ENCODE measurements around the gene UBE2F.

UBE2F gene

GRCh38 chr2:237927135-237927534 is 39.7 kb upstream of the UBE2F start:
- Histone ChIP-seq H3K4me2 (ENCODE audit: low read length) (no peak overlapping the region), H3K27me3 (ENCODE audit: control insufficient read depth, insufficient read depth, low read length) (no peaks in the 10 kb centered on the region), H3K27ac (no peak overlapping the region), H3K9ac (no peak overlapping the region), H3K4me3 (ENCODE audit: low read depth, low read length) (no peak overlapping the region), H3K4me1 (peaks cover 10% of the 10 kb centered on the region), H3K9me3 (ENCODE audit: control insufficient read depth, low read length) (no peaks in the 10 kb centered on the region), H2AFZ (no peak overlapping the region), H3K79me2 (no peaks in the 10 kb centered on the region), H3K36me3 (ENCODE audit: control insufficient read depth, insufficient read depth, low read length) (no peaks in the 10 kb centered on the region)
- TF ChIP-seq CTCF (IDR thresholded peaks at IDR 0.05), result no peak

GRCh38 chr2:237927986-237928385 is 38.8 kb upstream of the UBE2F start:
- H3K79me2 ChIP-seq, result no peaks in the 10 kb centered on the region
- no peaks in the 10 kb centered on the region for H3K36me3 ChIP-seq (ENCODE audit: control insufficient read depth, insufficient read depth, low read length)

GRCh38 chr2:237929979-237930378 is 36.8 kb upstream of the UBE2F start:
- no peak for TF ChIP-seq CTCF (IDR thresholded peaks at IDR 0.05)
- Histone ChIP-seq H3K4me1 (peaks cover 6% of the 10 kb centered on the region), H3K9me3 (ENCODE audit: control insufficient read depth, low read length) (no peaks in the 10 kb centered on the region), H3K9ac (no peak overlapping the region), H3K4me3 (ENCODE audit: low read depth, low read length) (no peak overlapping the region), H3K27me3 (ENCODE audit: control insufficient read depth, insufficient read depth, low read length) (no peaks in the 10 kb centered on the region), H2AFZ (no peak overlapping the region), H3K36me3 (ENCODE audit: control insufficient read depth, insufficient read depth, low read length) (no peaks in the 10 kb centered on the region), H3K27ac (no peak overlapping the region), H3K79me2 (no peaks in the 10 kb centered on the region), H3K4me2 (ENCODE audit: low read length) (no peak overlapping the region)

More at GRCh38 chr2:237927986-237928385, 38.8 kb upstream of the UBE2F start:
- no peak overlapping the region for H3K4me3 ChIP-seq (ENCODE audit: low read depth, low read length)
- H3K27me3 ChIP-seq (ENCODE audit: control insufficient read depth, insufficient read depth, low read length), result no peaks in the 10 kb centered on the region
- H3K27ac ChIP-seq, result no peak overlapping the region
- H3K4me1 ChIP-seq, result peaks cover 8% of the 10 kb centered on the region
- no peaks in the 10 kb centered on the region for H3K9me3 ChIP-seq (ENCODE audit: control insufficient read depth, low read length)
- H3K4me2 ChIP-seq (ENCODE audit: low read length), result no peak overlapping the region
- TF ChIP-seq CTCF (IDR thresholded peaks at IDR 0.05), result no peak
- no peak overlapping the region for H3K9ac ChIP-seq
- no peak overlapping the region for H2AFZ ChIP-seq

- Histone ChIP-seq H3K9me3 (ENCODE audit: control insufficient read depth, low read length) (no peaks in the 10 kb centered on the region), H2AFZ (no peak overlapping the region), H3K4me1 (peaks cover 6% of the 10 kb centered on the region), H3K79me2 (no peaks in the 10 kb centered on the region), H3K27me3 (ENCODE audit: control insufficient read depth, insufficient read depth, low read length) (no peaks in the 10 kb centered on the region), H3K36me3 (ENCODE audit: control insufficient read depth, insufficient read depth, low read length) (no peaks in the 10 kb centered on the region), H3K27ac (no peak overlapping the region), H3K9ac (no peak overlapping the region), H3K4me3 (ENCODE audit: low read depth, low read length) (no peak overlapping the region), H3K4me2 (ENCODE audit: low read length) (no peak overlapping the region)
- no peak for TF ChIP-seq CTCF (IDR thresholded peaks at IDR 0.05)
Measured at GRCh38 chr2:237931205-237931721, 35.6 kb upstream of the UBE2F start.

- Histone ChIP-seq H3K27me3 (ENCODE audit: control insufficient read depth, insufficient read depth, low read length) (no peaks in the 10 kb centered on the region), H3K4me2 (ENCODE audit: low read length) (no peak overlapping the region), H3K27ac (no peak overlapping the region), H3K9me3 (ENCODE audit: control insufficient read depth, low read length) (no peaks in the 10 kb centered on the region), H3K9ac (no peak overlapping the region), H3K36me3 (ENCODE audit: control insufficient read depth, insufficient read depth, low read length) (no peaks in the 10 kb centered on the region), H2AFZ (no peak overlapping the region), H3K79me2 (no peaks in the 10 kb centered on the region), H3K4me1 (peaks cover 3% of the 10 kb centered on the region), H3K4me3 (ENCODE audit: low read depth, low read length) (no peak overlapping the region)
- TF ChIP-seq CTCF (IDR thresholded peaks at IDR 0.05), result no peak
Measured at GRCh38 chr2:237932731-237933131, 34.1 kb upstream of the UBE2F start.

All from parathyroid adenoma (tissue), 2 donors.